Measurements from ENCODE around the gene NDUFS2.
A peak's percentile ranks its signal among the peaks of the same experiment; 100 is the strongest.

NDUFS2 gene

DNA sequence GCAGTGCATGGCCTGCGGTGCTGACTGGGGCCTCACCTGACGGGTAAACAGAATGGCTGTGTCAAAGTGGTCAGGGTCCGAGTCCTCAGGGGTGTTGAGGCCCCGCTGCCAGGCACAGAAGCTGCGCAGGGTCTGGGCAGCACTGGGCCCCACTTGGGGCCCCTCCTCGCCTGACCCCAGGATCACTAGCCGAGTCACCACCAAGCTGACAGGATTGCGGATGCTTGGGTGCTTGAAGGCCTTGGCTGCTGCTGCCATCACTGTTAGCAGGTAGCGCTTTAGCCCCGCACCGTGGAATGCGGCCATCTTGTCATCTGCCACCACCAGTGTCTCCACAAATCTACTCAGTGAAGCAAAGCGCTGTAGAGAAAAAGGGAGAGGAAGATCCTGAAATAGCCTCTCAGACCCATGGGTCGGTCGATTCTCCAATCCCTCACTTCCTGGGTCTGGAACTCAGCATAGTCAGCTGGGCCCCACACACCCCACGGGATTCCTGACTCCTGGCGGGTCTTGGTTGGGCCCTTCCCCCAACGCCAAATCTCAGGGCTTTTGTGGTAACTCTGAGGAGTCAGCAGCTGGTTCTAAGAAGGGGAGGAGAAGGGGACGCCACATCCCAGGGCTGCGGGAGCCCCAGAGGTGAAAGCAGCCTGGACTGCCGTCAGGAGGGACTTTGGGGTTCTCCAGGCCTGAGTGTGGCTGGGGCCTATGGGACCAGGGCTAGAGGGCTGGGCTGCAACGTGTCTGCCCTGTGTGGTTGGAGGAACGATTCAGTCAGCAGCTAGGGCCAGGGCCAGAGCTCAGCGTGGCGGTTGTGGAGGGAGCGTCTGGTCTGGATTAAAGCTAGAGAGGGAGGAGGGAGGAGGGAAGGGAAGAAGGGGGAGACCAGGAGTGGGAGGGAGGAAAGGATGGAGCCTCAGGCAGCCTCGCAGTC is 5.4 kb upstream of the NDUFS2 start:
- no peak for DNase-seq

DNA sequence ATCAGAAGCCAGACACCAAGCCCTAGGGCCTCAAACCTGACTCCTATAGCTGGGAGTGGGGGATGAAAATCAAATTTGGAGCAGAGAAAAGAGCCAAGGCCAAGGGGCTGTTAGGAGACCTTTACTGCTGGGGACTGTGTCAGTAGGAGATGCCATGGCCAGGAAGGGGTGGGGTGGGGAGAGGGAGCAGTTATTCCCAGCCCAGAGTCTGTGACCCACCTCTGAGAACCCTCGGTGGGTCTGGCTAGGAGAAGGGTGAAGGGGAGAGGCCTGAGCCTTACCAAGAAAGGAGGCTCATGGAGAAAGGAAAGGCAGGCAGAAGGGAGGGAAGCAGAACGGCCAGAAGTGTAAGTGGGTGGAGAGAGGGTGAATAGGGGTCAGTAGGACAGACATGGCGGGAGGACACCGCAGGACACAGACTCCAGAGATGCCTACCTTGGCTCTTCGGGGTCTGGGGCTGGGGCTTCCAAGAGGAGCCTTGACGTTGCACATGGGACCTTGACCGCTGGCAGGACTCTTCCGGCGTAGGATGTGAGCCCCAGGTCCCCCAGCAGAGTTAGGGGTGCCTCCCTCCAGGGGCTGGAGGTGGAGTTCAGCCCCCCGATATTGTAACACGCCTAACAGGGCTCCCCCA is 4.5 kb upstream of the NDUFS2 start:
- DNase-seq: no peak

DNA sequence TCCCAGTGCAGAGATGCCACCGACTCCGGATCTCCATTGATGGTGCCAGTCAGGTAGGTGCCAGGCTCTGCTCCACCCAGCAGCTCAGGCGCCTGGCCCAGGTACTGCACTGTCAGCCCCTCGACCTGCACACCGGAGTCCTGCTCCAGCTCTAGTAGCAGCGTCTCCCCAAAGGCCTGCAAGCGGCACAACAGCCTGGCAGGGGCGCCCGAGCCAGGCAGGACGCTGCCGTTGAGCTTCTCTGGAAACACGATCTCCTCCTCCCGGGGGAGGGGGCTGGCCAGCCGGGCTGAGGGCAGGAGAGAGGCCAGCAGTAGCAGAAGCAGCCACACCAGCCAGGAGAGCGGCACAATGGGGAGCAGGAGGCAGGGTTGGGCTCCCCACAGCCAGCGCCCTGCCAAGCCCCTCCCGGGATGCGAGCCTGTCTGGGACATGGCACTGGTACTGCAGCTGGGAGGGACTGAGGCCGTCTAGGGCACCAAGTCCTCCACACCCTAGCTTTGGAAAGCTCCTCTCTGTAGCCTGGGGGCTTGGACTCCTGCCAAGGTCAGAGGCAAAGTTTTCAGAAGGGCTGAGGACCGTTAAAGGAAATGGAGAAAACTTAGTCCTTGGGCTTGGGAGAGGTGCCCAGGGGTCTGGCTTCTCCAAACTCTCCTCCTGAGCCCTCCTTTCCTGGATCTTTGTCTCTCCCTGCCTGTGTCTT is 3.8 kb upstream of the NDUFS2 start:
- no peak for DNase-seq

DNA sequence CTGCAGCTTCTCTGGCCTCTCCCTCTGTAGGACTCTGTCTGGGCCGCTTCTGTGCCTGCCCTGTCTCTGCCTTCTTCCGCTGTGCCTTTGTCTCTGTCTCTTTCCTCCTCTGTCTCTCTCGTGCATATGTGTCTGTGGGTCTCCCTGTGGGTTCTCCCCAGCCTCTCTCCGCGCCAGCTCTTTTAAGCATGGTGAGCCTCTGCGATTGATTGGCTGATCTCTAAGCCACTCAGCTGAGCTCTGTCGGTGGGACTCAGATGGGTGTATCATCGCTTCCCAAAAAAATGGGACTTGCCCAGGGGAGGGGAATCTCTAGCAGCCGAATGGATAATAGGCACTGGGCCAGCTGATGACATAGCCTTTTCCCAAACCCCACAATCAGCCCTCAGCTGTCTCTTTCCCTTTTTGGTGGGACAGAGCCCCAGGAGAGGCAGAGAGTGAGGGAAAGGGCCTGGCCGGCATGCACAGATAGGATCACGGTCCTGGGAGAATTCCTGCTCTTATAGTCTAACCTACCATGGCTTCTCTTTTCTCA is 3.2 kb upstream of the NDUFS2 start, which contains the start of gene ADAMTS4:
Gene ADAMTS4, minus strand, starts transcription at position 158 of the 535 bp plus-strand sequence. CDS start 427 bp downstream, outside the sequence.
- DNase-seq: no peak

DNA sequence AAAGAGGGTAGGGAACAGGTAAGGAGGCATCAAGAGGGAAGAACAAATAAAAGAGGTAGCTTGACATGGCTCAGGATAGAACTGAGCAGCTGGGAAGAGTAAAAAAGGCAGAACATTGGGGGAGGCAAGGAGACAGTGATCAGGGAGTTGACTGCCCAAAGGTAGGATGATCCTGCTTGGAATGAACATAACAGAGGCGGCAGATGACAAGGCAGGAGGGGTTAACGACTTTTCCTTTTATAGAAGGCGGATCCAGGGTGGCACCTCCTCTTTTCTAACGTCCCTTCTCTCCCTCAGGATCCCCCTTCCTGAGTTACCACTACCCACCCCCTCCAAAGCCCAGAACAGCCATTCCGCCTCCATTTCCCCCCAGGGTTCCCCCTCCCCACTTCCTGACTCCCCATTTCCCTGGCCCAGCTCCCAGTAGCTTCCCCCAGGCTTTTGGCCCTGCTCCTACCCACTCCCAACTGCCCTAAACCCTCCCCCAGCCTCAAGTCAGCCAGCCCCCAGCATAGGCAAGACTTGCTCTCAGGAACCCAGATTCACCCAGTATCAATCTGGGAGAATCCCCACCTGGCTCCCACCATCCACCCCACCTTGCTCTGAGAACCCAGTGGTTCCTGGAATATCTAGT is 2.5 kb upstream of the NDUFS2 start:
- DNase-seq: no peak

DNA sequence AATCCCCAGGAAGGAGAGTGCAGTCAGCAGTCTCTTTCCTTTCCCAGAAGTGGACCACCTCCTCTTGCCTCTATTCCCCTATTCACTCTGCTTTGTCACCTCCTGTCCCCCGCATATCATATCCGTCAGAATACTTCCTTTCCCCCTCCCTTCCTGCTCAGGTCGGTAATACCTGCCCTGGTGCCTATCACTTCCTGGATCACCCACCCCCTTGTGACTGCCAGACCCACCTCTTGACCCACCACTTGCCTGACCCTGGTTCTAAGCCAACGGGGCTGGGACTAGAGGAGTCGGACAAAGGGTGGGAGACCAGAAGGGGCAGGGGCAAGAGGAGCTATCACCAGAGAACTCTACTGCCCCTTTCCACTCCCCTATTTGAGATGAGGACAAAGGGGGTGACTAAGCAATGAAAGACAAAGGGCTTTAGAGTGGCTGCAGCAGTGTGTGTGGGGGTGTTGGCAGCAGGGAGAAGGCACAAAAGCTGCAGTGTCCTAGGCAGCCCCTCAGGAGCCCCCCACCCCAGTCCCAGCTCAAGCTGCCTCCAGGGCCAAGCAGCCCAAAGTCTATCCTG is 1.7 kb upstream of the NDUFS2 start:
- DNase-seq: peak; percentile 52

DNA sequence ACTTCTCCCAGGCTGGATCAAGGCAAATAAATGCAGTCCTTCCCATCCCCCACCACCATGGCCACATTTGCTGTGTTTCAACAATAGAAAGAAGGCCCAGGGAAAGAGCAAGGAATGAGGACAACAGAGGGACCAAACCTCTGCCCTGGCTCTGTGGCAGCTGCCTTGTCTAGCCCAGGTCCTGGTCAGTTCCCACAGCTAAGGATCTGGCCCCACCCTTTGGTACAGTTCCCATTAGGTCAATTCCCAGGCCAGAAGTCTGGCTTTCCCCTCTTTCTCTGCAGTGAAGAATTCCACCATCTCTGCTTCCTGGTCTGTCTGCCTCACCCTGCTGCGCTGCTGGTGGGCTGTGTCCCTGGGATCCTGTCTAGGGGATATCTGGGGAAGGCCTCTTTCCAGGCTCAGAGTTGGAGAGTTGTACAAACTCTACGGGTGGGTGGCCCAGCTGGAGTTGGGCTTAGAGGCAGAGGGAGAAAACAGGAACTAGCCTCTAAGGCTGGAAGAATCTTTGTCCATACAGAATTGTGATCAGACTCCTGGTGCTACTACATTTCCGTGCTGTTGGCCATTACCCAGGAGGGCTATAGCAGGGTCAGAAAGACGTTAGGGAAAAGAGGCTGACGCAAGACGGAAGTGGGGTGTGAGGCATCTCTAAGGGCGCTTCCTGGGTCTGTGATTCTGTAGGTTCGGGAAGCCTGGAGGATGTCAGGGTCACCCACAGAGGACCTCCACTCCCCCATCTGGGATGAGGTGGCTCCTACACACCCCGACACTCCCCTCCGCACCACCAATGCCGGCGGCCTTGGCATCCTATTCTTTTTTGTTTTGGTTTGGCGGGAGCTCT is 953 bp upstream of the NDUFS2 start:
- no peak for DNase-seq

DNA sequence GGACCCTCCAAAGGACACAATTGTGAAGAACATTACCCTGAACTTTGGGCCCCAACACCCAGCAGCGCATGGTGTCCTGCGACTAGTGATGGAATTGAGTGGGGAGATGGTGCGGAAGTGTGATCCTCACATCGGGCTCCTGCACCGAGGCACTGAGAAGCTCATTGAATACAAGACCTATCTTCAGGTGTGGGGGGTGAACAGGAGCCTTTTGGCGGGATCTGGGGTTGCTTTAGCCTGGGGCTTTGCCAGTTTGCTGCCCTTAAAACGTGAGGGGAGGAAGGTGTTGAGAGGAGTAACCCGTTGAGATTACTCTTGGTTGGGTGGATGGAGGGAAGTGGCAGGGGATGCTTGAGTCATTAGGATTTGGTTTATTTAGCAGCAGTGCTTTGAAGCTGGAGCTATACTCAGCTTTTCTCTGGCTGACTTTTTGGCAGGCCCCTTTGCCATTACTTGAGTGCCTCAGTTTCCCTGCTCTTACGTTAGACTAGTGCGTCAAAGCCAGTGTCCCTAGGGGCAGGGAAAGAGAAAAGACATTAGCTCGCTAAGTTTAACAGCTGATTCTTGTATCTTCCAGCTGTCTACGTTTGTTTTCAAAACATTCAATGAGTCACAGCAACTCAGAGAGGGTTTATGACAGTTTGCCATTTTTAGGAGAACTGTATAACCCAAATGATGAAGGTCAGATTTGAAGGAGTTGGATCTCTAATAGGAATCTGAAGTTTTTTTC is 4.4 kb downstream of the NDUFS2 start:
- no peak for DNase-seq

DNA sequence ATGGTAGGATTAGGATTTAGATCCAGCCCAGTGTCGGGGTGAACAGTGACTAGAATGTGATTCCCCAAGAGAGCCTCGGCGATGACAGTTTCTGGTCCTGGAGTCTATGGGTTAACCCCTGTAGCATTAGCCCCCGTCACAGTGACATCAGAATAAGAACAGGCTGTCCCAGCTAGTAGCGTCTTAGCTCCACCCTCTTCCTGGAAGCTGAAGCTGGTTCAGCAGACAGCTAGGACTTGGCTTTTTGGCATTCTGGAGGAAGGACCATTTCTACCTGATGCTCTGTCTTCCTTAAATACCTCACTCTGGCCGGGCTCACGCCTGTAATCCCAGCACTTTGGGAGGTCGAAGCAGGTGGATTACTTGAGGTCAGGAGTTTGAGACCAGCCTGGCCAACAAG is 5.0 kb downstream of the NDUFS2 start:
- DNase-seq: no peak

DNA sequence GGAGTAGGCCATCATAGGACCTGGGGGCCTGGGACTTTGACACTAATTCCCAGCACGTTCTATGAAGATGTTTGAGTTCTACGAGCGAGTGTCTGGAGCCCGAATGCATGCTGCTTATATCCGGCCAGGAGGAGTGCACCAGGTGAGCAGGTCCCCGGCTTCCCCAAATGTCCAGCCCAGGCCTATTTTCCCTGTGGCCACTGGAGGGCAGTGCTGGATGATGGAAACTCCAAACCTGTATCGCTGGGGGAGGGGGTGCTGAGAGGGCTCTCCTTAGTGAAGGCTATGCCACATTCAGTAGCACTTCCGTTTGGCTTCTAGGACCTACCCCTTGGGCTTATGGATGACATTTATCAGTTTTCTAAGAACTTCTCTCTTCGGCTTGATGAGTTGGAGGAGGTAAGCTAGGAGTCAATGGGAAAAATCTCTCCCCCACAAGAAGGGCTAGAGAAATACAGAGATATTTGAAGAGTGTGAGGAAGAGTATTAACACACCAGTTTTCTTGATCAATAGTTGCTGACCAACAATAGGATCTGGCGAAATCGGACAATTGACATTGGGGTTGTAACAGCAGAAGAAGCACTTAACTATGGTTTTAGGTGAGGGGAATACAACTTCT is 7.7 kb downstream of the NDUFS2 start:
- peak; percentile 82 for DNase-seq

DNA sequence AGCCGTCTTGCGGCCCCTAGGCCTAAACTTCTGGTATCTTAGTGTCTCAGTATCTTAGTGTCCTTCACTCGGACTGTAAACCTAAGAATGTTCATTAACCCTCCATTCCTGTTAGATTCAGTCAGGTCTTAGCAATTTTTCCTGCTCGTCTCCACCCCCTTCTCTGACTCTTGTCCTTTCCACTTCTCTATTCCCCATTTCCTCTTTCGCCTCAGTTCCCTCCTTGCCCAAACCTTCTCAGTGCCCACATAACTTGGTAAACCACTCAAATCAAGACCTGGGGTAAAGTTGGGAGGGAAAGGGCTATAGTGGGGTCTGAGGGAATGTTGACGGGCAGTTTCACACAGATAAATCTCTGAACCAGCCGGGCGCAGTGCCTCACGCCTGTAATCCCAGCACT is 12.2 kb downstream of the NDUFS2 start:
- no peak for DNase-seq

DNA sequence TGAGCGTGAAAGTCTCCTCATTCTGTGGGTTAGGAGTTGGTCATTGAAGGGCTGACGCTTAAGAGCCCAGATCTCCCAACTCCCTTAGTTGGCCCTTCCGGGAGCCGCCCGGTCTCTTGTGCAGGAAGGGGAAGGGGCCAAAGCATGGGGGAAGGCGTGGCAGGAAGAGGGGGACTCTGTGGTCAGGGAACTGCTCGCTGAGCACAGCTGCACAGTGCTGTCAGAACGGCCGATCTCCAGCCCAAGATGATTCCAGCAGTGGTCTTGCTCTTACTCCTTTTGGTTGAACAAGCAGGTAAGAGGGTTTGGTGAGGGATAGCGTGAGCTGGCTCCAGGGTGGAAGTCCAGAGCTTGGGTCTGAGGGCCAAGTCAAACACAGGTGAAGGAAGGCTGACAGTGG is 12.9 kb downstream of the NDUFS2 start, which contains the start of gene FCER1G:
Gene FCER1G, plus strand, starts transcription at position 220 of the 400 bp plus-strand sequence. Its CDS starts 27 bp downstream, at position 247.
- peak; percentile 21 for DNase-seq

DNA sequence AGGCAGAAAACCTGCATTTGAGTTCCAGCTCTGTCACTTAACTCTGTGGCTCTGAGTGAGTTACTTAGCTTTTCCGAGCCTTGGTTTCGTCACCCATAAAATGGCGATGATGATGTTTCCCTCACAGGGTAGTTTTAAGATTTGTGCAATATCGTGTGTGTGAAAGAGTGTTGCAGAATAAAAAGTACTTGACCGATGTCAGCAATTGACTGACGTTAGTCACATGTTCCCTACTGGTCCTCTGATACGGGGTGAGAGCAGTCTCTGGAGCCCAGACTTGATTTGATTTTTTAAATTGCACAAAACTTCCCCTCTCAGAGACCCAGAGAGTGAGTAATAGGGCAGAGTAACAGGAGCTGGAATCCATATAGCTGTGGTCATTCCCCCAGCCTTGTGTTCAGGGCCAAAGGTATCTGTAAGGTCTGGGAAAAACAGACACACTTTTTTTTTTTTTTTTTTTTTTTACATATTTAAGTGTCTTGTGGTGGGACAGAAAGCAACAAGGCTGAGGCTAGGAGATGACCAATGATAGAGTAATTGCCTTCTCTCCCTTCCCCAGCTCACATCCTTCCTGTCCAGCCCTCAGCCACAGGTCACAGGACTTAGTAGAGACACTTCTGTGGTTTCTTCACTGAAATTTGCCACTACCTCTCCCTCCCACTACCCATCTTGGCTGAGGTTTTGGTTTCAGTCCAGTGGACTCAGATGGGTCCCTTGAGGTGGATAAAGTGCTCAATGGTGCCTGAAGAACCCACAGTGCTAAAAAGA is 15.0 kb downstream of the NDUFS2 start:
- peak; percentile 19 for DNase-seq

DNA sequence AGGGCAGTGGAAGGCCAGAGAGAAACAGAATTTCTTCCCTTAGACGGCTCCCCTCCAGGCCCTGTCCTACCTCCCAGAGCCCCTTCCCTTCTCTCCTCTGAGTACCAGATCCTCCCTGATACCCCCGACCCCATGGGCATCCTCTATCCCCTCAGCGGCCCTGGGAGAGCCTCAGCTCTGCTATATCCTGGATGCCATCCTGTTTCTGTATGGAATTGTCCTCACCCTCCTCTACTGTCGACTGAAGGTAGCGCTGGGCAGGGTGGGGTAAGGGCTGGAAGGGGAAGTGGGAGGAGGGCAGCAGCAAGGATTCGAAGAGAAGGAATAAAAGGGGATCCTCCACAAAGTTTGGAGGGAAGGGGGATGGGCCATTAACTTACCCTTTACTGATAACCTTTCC is 15.7 kb downstream of the NDUFS2 start:
- no peak for DNase-seq

DNA sequence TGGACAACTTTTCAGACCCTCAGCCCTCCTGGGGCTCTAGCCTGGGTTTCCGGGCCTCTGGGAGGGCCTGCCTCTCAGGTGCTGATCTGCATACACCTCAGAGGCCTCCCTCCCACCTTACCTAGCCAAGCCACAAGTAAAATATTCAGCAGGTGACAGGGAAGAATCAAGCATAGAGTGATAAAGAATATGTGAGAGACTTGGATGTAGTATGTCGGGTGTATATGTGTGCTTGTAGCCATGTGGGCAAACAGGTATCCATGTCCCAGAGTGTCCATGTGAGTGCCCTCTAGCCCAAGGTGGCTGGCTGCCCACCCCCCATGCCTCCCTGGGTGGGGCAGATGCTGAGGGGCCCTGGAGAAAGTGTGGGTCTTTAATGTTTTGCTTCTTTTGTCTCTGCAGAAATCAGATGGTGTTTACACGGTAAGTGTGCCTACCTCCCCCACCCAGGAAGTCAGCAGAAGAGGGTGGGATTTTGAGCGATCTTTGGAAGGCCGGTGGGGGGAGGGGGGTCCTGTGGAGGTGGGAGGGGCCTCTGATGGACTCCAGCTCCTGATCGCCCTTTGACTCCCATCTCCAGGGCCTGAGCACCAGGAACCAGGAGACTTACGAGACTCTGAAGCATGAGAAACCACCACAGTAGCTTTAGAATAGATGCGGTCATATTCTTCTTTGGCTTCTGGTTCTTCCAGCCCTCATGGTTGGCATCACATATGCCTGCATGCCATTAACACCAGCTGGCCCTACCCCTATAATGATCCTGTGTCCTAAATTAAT is 16.3 kb downstream of the NDUFS2 start:
- no peak for DNase-seq

DNA sequence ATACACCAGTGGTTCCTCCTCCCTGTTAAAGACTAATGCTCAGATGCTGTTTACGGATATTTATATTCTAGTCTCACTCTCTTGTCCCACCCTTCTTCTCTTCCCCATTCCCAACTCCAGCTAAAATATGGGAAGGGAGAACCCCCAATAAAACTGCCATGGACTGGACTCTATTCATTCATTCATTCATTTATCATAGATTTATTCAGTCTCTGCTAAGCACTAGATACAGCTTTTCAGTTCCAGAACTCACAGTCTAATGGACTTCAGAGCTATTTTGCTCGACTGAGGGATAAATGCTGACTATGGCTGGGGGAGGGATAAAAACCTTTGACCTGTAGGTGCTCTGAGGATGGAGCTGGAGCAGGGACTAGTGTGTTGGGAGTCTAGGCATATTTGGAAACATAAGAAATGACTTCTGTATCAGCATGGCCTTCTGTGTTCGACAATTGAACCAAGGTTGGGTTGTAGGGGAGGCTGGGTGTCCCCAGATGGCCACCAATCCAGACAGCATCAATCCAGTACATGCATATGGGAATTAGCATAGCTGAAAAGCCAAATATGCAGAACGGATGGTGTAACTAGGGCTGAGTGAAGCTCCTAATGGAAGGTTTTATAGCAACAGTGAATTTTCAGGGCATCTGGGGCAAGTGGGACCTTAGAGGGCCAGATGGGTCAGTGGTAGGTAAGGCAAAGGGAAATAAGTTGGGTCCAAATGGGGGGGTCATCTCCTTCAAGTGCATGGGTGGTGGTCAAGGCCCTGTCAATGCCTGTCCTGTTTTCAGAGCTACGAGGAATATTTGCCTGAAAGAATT is 17.1 kb downstream of the NDUFS2 start:
- DNase-seq: no peak

DNA sequence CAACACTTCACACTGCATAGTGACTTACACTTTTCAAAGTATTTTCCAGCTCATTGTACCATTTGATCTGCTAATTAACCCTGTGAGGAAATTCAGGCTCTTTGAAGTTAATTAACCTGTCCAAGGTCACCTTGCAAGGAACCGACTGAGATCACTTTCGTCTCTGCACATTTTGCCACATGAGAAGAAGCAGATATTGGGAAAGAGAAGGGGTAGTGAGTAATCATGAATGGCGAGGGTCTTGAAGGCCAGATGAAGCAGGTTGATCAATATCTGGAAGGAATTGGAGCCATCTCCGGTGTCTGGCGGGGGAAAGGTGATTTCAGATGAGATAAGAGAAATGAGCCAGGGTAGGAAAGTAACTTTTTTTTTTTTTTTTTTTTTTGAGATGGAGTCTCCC is 17.8 kb downstream of the NDUFS2 start:
- no peak for DNase-seq

All from CD4-positive, alpha-beta T cell treated with Interleukin-17A for 1 hour (primary cell).